Hepatocyte (in vitro differentiated cells): ENCODE results near the gene TEKT5. TPM values are rescaled to one million over a fixed set of nuclear protein-coding genes. Genes with fewer than 3 reads are reported as not detected.
"Not testable (repeated sequence)": the region's sequence is repeated elsewhere in the genome, so short reads cannot be mapped to it uniquely, and the experiment has no call there.

ENCODE experiments used
- DNase-seq: peaks from one replicate; pipeline ENCODE4 v3.0.0-alpha.2; 2016; ENCODE audit warnings: low spot score
- H2AFZ ChIP-seq: fragments of 200-600 bp; sonication (generic); 2 replicates; pipeline ENCODE4 v1.6.0; 2016; ENCODE audit warnings: antibody characterized with exemption, mild to moderate bottlenecking
- H3K27ac ChIP-seq: fragments of 200-600 bp; sonication (generic); 2 replicates; pipeline ENCODE4 v1.5.1; 2016; ENCODE audit warnings: mild to moderate bottlenecking
- H3K27me3 ChIP-seq: fragments of 200-600 bp; sonication (generic); 2 replicates; pipeline ENCODE4 v1.6.1; 2016
- H3K36me3 ChIP-seq: fragments of 200-600 bp; sonication (generic); replicated peaks from 2 replicates; pipeline ENCODE4 v1.5.1; 2016; ENCODE audit warnings: low read depth; ENCODE audit not compliant: insufficient read depth
- H3K4me1 ChIP-seq: fragments of 200-600 bp; sonication (generic); 2 replicates; pipeline ENCODE4 v1.5.1; 2016; ENCODE audit warnings: mild to moderate bottlenecking, moderate library complexity; ENCODE audit not compliant: insufficient read depth
- H3K4me2 ChIP-seq: fragments of 200-600 bp; sonication (generic); 2 replicates; pipeline ENCODE4 v1.6.0; 2016
- H3K4me3 ChIP-seq: fragments of 200-600 bp; sonication (generic); 2 replicates; pipeline ENCODE4 v1.5.1; 2016; ENCODE audit warnings: mild to moderate bottlenecking
- H3K79me2 ChIP-seq: fragments of 200-600 bp; sonication (generic); 2 replicates; pipeline ENCODE4 v1.6.0; 2017; ENCODE audit warnings: mild to moderate bottlenecking
- H3K9me2 ChIP-seq: fragments of 200-600 bp; sonication (generic); replicated peaks from 2 replicates; pipeline ENCODE4 v1.6.0; 2017; ENCODE audit warnings: mild to moderate bottlenecking; ENCODE audit not compliant: insufficient read depth
- H3K9me3 ChIP-seq: fragments of 200-600 bp; sonication (generic); 2 replicates; pipeline ENCODE4 v1.5.1; 2016; ENCODE audit warnings: low read depth, mild to moderate bottlenecking
- H4K20me1 ChIP-seq: fragments of 200-600 bp; sonication (generic); 2 replicates; pipeline ENCODE4 v1.6.0; 2016; ENCODE audit warnings: mild to moderate bottlenecking; ENCODE audit not compliant: insufficient read depth, poor library complexity, severe bottlenecking
- CTCF ChIP-seq: fragments of 200-600 bp; sonication (generic); IDR thresholded peaks from 2 replicates; pipeline ENCODE4 v1.5.1; 2016; ENCODE audit warnings: antibody characterized with exemption, mild to moderate bottlenecking; ENCODE audit not compliant: poor library complexity
- EZH2 ChIP-seq: fragments of 200-600 bp; sonication (generic); IDR thresholded peaks from 2 replicates; pipeline ENCODE4 v1.6.1; 2016; ENCODE audit warnings: antibody characterized with exemption, mild to moderate bottlenecking, borderline replicate concordance
- EZH2phosphoT487 ChIP-seq: fragments of 200-600 bp; sonication (generic); IDR thresholded peaks from one replicate; pipeline ENCODE4 v1.6.1; 2018; ENCODE audit warnings: antibody characterized with exemption, mild to moderate bottlenecking, low read depth, moderate library complexity; ENCODE audit not compliant: unreplicated experiment, severe bottlenecking
- WGBS: methylation state at CpG from one replicate; pipeline ENCODE4 v1.1.6; 2016; ENCODE audit warnings: low lambda C conversion rate; ENCODE audit errors: missing lambda C conversion rate; 5-methylcytosine and 5-hydroxymethylcytosine counted together
- polyA plus RNA-seq: library from polyadenylated mRNA; unstranded; fragments of >200 nt; fragmentation: Nextera tagmentation; extraction: Ambion mirVana; gene quantifications from 2 replicates; pipeline ENCODE4 v1.2.1, GENCODE V29; 2016
- total RNA-seq: library from RNA; depleted of rRNA; stranded (reverse); fragments of >200 nt; gene quantifications from 2 replicates; pipeline ENCODE4 v1.2.3, GENCODE V29; 2014

Gene TEKT5
- total and polyA plus RNA-seq, 2 experiments from 2014 or later, result not detected

- no peak for DNase-seq
- H2AFZ ChIP-seq, result no peak overlapping the region
- no peak overlapping the region for H3K27ac ChIP-seq
- no peaks in the 10 kb centered on the region for H3K79me2 ChIP-seq
- no peaks in the 10 kb centered on the region for H3K36me3 ChIP-seq
- peaks cover 8% of the 10 kb centered on the region for H3K4me1 ChIP-seq
- H3K4me2 ChIP-seq, result no peak overlapping the region
- H3K27me3 ChIP-seq, result no peaks in the 10 kb centered on the region
- no peak overlapping the region for H3K4me3 ChIP-seq
- no peaks in the 10 kb centered on the region for H3K9me3 ChIP-seq
- no peaks in the 10 kb centered on the region for H4K20me1 ChIP-seq
- 65% methylated on average over 6 of the region's 6 CpGs for WGBS
- H3K9me2 ChIP-seq, result no peaks in the 10 kb centered on the region
- TF ChIP-seq CTCF (no peak), EZH2 (no peak), EZH2phosphoT487 (no peak)
Measured at GRCh38 chr16:10637337-10638037, 57.2 kb downstream of the TEKT5 start.

GRCh38 chr16:10635365-10636021 is 59.2 kb downstream of the TEKT5 start:
- H3K79me2 ChIP-seq, result no peaks in the 10 kb centered on the region
- 95% methylated on average over 12 of the region's 12 CpGs for WGBS
- no peaks in the 10 kb centered on the region for H4K20me1 ChIP-seq
- H3K9me2 ChIP-seq, result no peaks in the 10 kb centered on the region
- H3K4me1 ChIP-seq, result no peaks in the 10 kb centered on the region
- H3K27ac ChIP-seq, result no peak overlapping the region
- H2AFZ ChIP-seq, result no peak overlapping the region
- H3K4me2 ChIP-seq, result no peak overlapping the region
- no peaks in the 10 kb centered on the region for H3K9me3 ChIP-seq
- TF ChIP-seq EZH2, result no peak
- no peak overlapping the region for H3K4me3 ChIP-seq
- no peak for DNase-seq
- no peaks in the 10 kb centered on the region for H3K27me3 ChIP-seq
- no peaks in the 10 kb centered on the region for H3K36me3 ChIP-seq

GRCh38 chr16:10633429-10633828 is 61.3 kb downstream of the TEKT5 start:
- not testable (repeated sequence) for H2AFZ ChIP-seq, H3K4me1 ChIP-seq, H3K4me3 ChIP-seq, H3K27ac ChIP-seq, H3K27me3 ChIP-seq, H3K36me3 ChIP-seq, H4K20me1 ChIP-seq, H3K9me3 ChIP-seq, H3K4me2 ChIP-seq, DNase-seq, H3K9me2 ChIP-seq, H3K79me2 ChIP-seq
- WGBS, result 90% methylated on average over 4 of the region's 4 CpGs

GRCh38 chr16:10631886-10632285 is 62.8 kb downstream of the TEKT5 start:
- H3K4me1 ChIP-seq, result peaks cover 5% of the 10 kb centered on the region
- no peak for DNase-seq
- 95% methylated on average over 2 of the region's 2 CpGs for WGBS
- no peak overlapping the region for H3K27ac ChIP-seq
- H2AFZ ChIP-seq, result no peak overlapping the region
- no peaks in the 10 kb centered on the region for H4K20me1 ChIP-seq
- no peaks in the 10 kb centered on the region for H3K27me3 ChIP-seq
- H3K4me3 ChIP-seq, result no peak overlapping the region
- H3K9me2 ChIP-seq, result no peaks in the 10 kb centered on the region
- no peak for TF ChIP-seq EZH2
- no peak for TF ChIP-seq EZH2phosphoT487
- no peak overlapping the region for H3K4me2 ChIP-seq
- H3K9me3 ChIP-seq, result no peaks in the 10 kb centered on the region
- no peaks in the 10 kb centered on the region for H3K79me2 ChIP-seq
- H3K36me3 ChIP-seq, result no peaks in the 10 kb centered on the region

- H3K4me3 ChIP-seq, result no peak overlapping the region
- H3K9me3 ChIP-seq, result no peaks in the 10 kb centered on the region
- H3K4me1 ChIP-seq, result peaks cover 5% of the 10 kb centered on the region
- DNase-seq, result peak; percentile 60
- H3K27me3 ChIP-seq, result no peaks in the 10 kb centered on the region
- H3K27ac ChIP-seq, result peak overlapping the region; percentile 40
- TF ChIP-seq EZH2, result no peak
- no peak for TF ChIP-seq CTCF
- TF ChIP-seq EZH2phosphoT487, result no peak
- H3K79me2 ChIP-seq, result no peaks in the 10 kb centered on the region
- 34% methylated on average over 6 of the region's 6 CpGs for whole genome bisulfite sequencing
- H3K4me2 ChIP-seq, result no peak overlapping the region
- H2AFZ ChIP-seq, result no peak overlapping the region
- no peaks in the 10 kb centered on the region for H4K20me1 ChIP-seq
- H3K9me2 ChIP-seq, result no peaks in the 10 kb centered on the region
- H3K36me3 ChIP-seq, result no peaks in the 10 kb centered on the region
Measured at GRCh38 chr16:10629592-10629963, 65.2 kb downstream of the TEKT5 start.
